Stimulated activated CD8-positive, alpha-beta memory T cell treated with anti-CD3 and anti-CD28 coated beads, Interleukin-7, amount 100 ng/mL, for 24 hours (primary cell): ENCODE data around the gene NAGPA.

Experiments used
- DNase-seq: peaks from one replicate; pipeline ENCODE4 v3.0.0-alpha.2; 2020; ENCODE audit warnings: low read depth

Gene NAGPA

DNA sequence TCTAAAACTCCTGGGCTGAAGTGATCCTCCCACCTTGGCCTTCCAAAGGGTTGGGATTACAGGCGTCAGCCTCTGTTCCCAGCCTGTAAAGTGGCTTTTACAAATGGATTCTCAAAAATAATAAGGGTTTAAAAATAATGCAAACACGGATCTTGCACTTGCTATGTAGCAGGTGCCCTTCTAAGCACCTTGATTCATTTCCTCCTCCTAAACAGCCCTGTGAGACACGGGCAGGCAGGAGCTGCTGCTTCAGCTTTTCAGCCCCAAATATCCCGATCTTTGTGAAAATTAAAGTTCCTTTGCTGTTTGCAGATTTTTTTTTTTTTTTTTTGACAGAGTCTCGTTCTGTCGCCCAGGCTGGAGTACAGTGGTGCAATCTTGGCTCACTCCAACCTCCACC, 31.7 kb downstream of the NAGPA start:
- DNase-seq: no peak

- DNase-seq: no peak
These were observed 32.2 kb downstream of the NAGPA start for GRCh38 chr16:5001571-5001970.

DNA sequence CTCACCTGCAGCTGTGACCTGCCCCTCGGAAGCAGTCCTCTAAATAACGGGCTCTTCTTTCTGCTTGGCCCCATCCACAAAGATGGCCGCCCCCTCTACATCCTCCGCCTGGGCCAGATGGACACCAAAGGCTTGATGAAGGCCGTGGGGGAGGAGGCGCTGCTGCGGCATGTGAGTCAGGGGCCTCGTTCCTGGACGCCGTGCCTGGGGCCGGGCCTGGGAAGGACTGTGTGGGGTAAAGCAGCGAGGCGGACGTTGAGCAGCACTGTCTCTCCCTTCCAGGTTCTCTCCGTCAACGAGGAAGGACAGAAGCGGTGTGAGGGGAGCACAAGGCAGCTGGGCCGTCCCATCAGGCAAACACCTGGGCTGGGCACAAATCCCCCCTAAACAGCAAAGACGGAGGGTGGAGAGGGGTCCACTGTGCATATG, 33.1 kb downstream of the NAGPA start:
- DNase-seq: no peak

DNA sequence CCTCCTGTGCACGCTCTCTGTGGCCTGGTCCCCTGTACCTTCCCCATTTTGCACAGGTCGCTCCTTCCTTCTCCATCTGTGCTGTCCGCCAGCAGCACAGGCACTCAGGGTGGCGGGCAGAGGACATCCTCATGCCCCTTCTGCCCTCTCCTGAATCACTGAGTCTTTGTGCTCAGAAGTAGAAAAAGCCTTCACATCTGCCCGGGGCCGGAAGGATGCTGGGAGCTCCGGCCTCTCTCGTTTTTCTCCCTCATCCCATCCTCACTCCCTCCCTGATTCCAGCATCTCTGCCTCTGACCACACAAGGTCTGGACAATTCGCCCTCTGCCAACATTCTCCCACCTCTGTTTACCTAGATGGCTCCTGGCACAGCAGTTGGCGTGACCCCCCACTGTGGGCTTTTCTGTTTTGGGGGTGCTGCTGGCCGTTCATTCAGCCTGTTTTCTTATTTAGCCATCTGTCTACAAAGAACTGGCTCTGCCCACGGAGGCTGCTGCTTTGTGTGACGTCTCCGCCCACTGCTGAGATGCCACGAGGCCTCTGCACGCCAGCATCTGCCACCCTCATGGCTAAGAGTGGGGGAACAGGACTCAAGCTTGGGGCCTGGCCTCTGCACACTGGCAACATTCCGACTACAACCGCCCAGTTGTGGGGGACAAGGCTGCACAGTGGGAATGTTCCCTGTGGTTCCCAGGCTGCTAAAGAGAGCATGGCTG, 38.9 kb downstream of the NAGPA start:
- DNase-seq: no peak

DNA sequence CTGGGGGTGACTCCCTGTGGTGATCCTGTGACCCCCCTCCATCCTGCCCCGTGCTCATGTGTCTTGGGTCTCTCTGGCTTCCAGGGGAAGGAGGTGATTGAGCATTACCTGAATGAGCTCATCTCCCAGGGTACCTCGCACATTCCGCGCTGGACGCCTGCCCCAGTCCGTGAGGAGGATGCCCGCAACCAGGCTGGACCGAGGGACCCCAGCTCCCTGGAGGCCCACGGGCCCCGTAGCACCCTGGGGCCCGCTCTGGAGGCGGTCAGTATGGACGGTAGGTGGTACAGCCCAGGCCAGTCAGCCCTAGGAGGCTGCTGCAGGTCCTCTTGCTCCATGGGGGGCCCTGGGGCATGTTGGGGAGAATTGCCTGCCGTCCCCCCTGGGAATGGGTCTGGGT, 42.0 kb downstream of the NAGPA start:
- no peak for DNase-seq

DNA sequence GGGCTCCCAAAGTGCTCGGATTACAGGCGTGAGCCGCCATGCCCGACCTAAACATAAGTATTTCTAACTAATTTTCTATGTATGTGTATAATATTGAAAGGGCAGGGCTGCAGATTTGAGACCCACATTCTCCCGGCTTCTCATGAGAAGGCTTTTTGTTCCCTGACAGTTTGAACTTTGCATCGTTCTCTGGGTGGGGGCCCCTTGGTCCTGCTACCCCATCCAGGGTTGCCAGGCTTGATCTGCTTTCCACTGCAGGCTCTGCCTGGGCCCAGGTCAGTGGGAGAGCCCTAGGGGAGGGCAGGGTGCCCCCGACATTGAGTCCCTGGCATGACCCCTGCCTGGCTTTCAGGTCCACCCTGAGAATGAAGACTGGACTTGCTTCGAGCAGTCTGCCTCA, 43.3 kb downstream of the NAGPA start:
- no peak for DNase-seq

DNA sequence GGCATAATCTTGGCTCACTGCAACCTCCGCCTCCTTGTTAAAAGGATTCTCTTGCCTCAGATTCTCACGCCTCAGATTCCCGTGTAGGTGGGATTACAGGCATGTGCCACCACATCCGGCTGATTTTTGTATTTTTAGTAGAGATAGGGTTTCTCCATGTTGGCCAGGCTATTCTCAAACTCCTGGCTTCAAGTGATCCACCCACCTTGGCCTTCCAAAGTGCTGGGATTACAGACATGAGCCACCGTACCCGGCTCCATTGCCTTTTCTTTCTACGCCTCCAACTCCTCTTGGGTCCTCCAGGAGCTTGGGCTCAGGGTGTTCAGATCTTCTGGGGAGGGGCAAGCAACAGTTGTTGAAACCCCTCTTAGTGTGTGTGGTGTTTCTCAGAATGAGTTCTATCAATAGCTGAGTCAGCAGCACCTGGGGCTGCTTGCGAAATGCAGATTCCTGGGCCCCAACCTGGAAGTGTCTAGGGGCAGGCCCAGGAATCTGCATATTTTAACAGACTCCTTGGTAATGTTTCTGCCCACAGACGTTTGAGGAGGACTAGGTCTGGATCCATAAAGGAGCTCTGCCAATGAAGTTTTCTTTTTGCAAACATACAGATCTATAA, 44.2 kb downstream of the NAGPA start:
- no peak for DNase-seq

- DNase-seq: no peak
These were observed 45.1 kb downstream of the NAGPA start for GRCh38 chr16:4988647-4989046.

DNA sequence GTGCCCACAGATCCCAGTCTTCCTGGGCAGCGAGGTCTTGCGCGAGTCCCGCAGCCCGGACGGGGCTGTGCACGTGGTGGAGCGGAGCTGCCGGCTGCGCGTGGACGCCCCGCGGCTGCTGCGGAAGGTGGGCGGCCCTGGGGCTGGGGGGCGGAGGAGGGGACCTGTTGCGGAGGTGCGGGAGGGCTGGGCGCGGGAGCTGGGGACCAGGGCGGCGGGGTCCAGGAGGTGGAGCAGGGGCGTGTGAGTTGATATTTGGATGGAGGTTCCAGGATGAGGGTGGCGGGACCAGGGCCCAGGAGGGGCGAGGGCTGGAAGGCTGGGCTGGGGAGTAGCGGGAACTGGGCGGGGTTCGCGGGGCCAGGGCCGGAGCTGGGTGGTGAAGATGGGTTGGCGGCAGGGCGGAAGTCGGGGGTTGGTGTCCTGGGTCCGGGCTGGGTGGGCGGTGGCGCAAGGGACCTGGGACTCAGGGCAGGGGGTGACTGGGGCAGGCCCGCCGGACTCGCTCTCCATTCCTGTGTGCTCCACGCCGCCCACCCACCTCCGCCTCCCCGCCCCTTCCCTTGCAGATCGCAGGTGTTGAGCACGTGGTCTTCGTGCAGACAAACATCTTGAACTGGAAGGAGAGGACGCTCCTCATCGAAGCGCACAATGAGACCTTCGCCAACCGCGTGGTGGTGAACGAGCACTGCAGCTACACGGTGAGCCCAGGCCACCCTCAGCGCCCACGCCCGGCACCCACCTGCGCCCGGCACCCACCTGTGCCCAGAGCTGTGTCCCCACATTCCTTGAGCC, 46.0 kb downstream of the NAGPA start:
- no peak for DNase-seq

DNA sequence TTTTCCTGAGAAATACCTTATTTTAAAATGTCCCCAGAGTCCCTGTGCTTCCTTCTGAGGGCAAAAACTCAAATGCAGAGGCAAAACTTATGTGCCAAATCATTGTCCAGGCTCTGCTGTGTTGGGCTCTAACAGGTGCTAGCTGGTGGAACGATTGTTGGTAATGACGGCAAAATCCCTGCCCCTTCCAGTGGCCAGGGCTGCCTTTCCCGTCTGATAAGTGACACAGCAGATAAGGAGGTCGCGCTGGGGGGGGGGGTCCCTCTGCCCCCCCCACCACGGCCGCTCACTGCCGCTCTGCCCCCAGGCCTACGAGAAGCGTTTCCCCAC, 46.5 kb downstream of the NAGPA start:
- no peak for DNase-seq

DNA sequence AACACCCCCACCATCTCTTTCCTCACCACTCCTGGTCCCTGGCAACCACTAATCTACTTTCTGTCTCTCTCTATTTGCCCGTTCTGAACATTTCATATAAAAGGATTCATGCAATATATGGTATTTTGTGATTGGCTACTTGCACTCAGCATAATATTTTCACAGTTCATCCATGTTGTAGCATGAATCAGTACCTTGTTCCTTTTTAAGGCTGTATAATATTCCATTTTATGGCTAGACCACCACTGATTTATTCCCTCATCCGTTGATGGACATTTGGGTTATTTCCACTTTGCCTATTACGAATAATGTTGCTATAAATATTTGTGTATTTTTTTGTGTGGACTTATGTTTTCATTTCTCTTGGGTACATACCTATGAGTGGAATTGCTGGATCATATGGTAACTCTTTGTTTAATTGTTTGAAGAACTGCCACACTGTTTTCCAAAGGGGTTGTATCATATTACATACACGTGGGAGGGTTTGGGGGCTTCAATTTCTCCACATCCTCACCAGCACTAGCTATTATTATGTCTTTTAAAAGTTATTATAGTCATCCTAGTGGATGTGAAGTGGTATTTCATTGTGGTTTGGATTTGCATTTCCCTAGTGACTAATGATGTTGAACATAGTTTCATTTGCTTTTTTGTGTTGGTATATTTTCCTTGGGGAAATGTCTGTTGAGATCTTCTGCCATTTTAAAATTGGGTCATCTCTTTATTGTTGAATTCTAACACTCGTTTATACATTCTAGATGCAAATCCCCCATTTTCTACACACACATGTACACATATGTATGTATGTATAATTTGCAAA, 49.4 kb downstream of the NAGPA start:
- DNase-seq: no peak

DNA sequence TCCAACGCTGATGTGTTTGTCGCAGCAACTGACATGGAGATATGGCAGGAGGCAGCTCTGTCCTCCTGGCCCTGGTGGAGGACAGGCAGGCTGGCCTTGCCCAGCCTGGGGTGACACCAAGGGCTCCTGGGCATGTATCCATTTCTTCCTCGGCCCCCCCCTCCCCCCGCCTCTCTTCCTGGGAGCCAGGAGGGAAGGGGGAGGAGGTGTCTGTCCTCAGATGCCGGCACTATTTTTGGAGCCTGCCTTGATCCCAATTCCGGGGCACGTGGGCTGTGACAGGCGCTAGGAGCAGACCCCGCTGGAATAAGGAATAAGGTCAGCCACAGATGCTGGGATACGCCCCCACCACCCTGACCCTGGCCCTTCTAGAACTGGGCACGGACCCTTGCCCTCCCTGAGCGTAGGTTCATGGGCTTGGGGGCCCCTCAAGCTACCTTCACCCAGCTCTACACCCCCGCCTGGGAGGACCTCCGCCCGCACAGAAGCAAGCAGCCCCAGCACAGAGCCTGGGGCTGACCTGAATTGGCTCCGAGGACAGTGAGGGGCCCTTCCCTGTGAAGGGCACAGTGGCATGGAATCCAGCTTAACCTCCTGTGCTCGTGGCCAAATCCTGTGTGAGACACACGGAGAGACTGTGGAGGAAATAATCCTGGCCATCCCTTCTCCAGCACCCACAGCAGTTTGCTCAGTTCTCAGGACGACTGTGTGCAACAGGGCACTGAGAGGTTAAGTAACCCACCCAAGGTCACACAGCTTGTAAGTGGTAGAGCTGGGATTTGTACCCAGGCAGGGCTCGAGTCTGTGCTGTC, 51.5 kb downstream of the NAGPA start:
- DNase-seq: no peak

DNA sequence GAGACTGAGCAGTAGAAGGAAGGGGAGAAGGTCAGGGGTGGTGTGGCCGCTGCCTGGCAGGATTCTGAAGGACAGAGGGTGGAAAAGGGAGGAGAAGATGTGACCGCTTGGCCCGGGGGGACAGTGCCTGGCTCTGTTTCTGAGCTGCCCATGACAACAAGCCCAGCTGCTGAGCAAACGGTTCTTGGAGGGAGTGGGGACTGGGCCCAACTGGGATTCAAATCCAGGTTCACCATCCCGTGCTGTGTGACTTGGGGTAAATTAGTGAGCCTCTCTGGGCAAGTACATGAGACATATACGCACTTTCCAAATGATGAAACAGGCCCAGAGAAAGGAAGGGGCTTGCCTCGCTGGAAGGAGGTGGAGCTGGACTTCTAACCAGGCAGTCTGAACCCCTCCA, 52.3 kb downstream of the NAGPA start:
- DNase-seq: no peak

- DNase-seq: no peak
These were observed 53.0 kb downstream of the NAGPA start for GRCh38 chr16:4980691-4981090.

- no peak for DNase-seq
These were observed 53.7 kb downstream of the NAGPA start for GRCh38 chr16:4979736-4980660.

- no peak for DNase-seq
These were observed 54.6 kb downstream of the NAGPA start for GRCh38 chr16:4979164-4979563.

- no peak for DNase-seq
These were observed 57.1 kb downstream of the NAGPA start for GRCh38 chr16:4976611-4977145.

DNA sequence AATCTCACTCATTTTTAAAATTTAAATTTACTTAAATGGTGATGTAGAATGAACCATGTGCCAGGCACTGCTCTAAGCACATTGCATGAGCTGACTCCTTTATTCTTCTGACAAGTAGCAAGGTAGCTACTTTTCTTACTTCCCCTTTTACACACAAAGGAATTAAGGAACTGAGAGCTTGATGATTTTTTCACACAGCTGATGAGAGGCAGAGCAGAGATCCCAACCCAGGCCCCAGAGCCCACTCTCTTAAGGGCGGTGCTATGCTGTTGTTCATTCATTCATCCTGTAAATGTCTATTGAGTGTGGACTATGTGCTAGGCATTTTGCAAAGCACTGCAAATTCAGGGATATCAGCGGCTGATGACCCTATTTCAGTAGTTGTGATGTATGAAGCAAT, 57.7 kb downstream of the NAGPA start:
- DNase-seq: no peak
